BE2C (cell line): ENCODE results near the gene ARVCF.
"Not testable (repeated sequence)": the region's sequence is repeated elsewhere in the genome, so short reads cannot be mapped to it uniquely, and the experiment has no call there.

Experiments used
- DNase-seq: peaks from one replicate; pipeline ENCODE4 v3.0.0-alpha.2; 2020
- H3K27me3 ChIP-seq: fragments of 250-450 bp; sonication (Bioruptor Pico); 2 replicates; pipeline ENCODE4 v1.5.1; 2020; ENCODE audit warnings: mild to moderate bottlenecking
- H3K36me3 ChIP-seq: fragments of 250-450 bp; sonication (Bioruptor Pico); 2 replicates; pipeline ENCODE4 v1.5.1; 2020; ENCODE audit warnings: mild to moderate bottlenecking
- H3K4me1 ChIP-seq: fragments of 250-450 bp; sonication (Bioruptor Pico); 2 replicates; pipeline ENCODE4 v1.5.1; 2020
- H3K4me3 ChIP-seq: 2 replicates; pipeline ENCODE4 v1.5.1; 2011; ENCODE audit warnings: low read depth, low read length
- H3K9me3 ChIP-seq: fragments of 250-450 bp; sonication (Bioruptor Pico); 2 replicates; pipeline ENCODE4 v1.5.1; 2020
- TF ChIP-seq, protein P1 (sequence below): IDR thresholded peaks from 2 replicates; pipeline ENCODE4 v1.5.1; 2012; ENCODE audit warnings: mild to moderate bottlenecking, low read depth, low read length

ARVCF gene

DNA sequence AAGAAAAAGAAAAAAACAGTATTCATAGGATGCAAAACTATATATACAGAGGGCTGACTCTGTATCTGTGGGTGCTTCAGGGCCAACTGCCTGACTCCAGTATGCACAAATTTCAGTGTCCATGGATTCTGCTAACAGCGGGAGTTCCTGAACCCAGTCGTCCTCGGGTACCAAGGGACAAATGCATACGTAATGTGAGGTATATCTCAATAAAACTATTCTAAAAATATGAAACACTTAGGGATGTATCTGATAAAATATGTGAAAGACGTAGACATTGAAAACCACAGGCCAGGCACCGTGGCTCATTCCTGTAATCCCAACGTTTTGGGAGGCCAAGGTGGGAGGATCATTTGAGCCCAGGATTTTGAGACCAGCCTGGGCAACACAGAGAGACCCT lies 88.9 kb downstream of the ARVCF start:
- Histone ChIP-seq H3K9me3 (no peaks in the 10 kb centered on the region), H3K4me1 (no peaks in the 10 kb centered on the region), H3K4me3 (no peak overlapping the region), H3K36me3 (no peaks in the 10 kb centered on the region), H3K27me3 (no peaks in the 10 kb centered on the region)
- TF ChIP-seq, protein P1, sequence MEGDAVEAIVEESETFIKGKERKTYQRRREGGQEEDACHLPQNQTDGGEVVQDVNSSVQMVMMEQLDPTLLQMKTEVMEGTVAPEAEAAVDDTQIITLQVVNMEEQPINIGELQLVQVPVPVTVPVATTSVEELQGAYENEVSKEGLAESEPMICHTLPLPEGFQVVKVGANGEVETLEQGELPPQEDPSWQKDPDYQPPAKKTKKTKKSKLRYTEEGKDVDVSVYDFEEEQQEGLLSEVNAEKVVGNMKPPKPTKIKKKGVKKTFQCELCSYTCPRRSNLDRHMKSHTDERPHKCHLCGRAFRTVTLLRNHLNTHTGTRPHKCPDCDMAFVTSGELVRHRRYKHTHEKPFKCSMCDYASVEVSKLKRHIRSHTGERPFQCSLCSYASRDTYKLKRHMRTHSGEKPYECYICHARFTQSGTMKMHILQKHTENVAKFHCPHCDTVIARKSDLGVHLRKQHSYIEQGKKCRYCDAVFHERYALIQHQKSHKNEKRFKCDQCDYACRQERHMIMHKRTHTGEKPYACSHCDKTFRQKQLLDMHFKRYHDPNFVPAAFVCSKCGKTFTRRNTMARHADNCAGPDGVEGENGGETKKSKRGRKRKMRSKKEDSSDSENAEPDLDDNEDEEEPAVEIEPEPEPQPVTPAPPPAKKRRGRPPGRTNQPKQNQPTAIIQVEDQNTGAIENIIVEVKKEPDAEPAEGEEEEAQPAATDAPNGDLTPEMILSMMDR, result no peak
- DNase-seq, result no peak

GRCh38 chr22:19926028-19926427 lies 90.6 kb downstream of the ARVCF start:
- H3K27me3 ChIP-seq, H3K9me3 ChIP-seq, H3K4me3 ChIP-seq, H3K36me3 ChIP-seq, H3K4me1 ChIP-seq, DNase-seq: not testable (repeated sequence)

GRCh38 chr22:19923914-19924513 lies 92.6 kb downstream of the ARVCF start:
- TF ChIP-seq, protein P1, result no peak
- Histone ChIP-seq H3K27me3 (no peaks in the 10 kb centered on the region), H3K4me1 (no peaks in the 10 kb centered on the region), H3K9me3 (no peaks in the 10 kb centered on the region), H3K4me3 (no peak overlapping the region), H3K36me3 (no peaks in the 10 kb centered on the region)
- no peak for DNase-seq

DNA sequence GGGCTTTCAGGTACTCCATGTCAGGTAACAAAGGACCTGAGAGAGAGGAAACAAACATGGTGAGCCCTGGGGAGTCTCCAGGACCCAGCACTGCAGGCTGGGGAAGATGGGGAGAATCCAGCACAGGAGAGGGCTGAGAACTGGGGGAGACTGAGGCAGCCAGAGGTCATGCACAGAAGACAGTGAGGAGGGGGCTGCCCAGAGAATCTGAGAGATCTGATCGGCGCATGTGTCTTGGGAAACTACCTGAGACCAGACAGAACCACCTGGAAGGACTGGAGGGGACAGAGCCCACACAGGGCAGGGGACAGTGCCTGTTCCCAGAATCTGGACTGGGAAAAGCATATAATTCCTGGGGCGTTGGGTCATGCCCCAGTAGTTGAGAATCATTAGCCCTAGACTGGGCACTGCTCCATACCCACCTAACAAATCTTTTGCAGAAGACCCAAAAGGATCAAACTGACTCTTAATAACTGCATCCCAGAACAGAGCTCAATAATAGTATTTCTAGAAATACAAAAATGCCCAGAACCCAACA lies 95.0 kb downstream of the ARVCF start:
- no peak for DNase-seq
- Histone ChIP-seq H3K4me3 (no peak overlapping the region), H3K9me3 (no peaks in the 10 kb centered on the region), H3K27me3 (no peaks in the 10 kb centered on the region), H3K36me3 (peaks cover 11% of the 10 kb centered on the region), H3K4me1 (no peaks in the 10 kb centered on the region)
- TF ChIP-seq, protein P1, result no peak
